CD4-positive, CD25-positive, alpha-beta regulatory T cell (primary cell): ENCODE results near the gene C20orf202. TPM values are rescaled to one million over a fixed set of nuclear protein-coding genes. Genes with fewer than 3 reads are reported as not detected.
A peak's percentile ranks its signal among the peaks of the same experiment; 100 is the strongest.

Experiments
- ATAC-seq, 2 donors: fragments of 150-1000 bp; cut with Tn5 transposase; one replicate each; pipeline ENCODE4 v1.10.0; 2021; ENCODE audit warnings: low read depth in 2 of 2, moderate number of reproducible peaks in 2 of 2, moderate library complexity in 1 of 2
- DNase-seq, 3 donors: peaks; one replicate each; pipeline versions ENCODE4 v3.0.0 to v3.0.0-alpha.2; 2012 to 2022; ENCODE audit warnings: mixed read lengths in 1 of 3
- H3K27ac ChIP-seq: one replicate; pipeline ENCODE4 v1.7.0; 2013; ENCODE audit warnings: mild to moderate bottlenecking, low read length; ENCODE audit not compliant: insufficient read depth, poor library complexity, severe bottlenecking
- H3K27me3 ChIP-seq: one replicate; pipeline ENCODE4 v1.7.0; 2013; ENCODE audit warnings: low read length; ENCODE audit not compliant: control insufficient read depth, insufficient read depth
- H3K36me3 ChIP-seq: one replicate; pipeline ENCODE4 v1.7.0; 2013; ENCODE audit warnings: mild to moderate bottlenecking, low read length, moderate library complexity; ENCODE audit not compliant: control insufficient read depth, insufficient read depth
- H3K4me1 ChIP-seq: 2 replicates; pipeline ENCODE4 v1.7.0; 2013; ENCODE audit warnings: mild to moderate bottlenecking, low read length; ENCODE audit not compliant: insufficient read depth, control insufficient read depth, poor library complexity, severe bottlenecking
- H3K4me3 ChIP-seq: one replicate; pipeline ENCODE4 v1.7.0; 2013; ENCODE audit warnings: low read depth, mild to moderate bottlenecking, low read length, moderate library complexity
- H3K9me3 ChIP-seq, 2 experiments: 1 replicate in 1 of 2; 2 replicates in 1 of 2; pipeline ENCODE4 v1.7.0; 2013; ENCODE audit warnings: low read length in 2 of 2, mild to moderate bottlenecking in 1 of 2, moderate library complexity in 1 of 2; ENCODE audit not compliant: control insufficient read depth in 2 of 2
- H3K27ac Mint-ChIP-seq, 3 donors: one replicate each; pipeline ENCODE4 v1.8.0; 2020 to 2022; ENCODE audit warnings: mild to moderate bottlenecking in 3 of 3, mixed read lengths in 3 of 3, moderate library complexity in 2 of 3
- H3K27me3 Mint-ChIP-seq: one replicate; pipeline ENCODE4 v1.8.0; 2022; ENCODE audit warnings: mild to moderate bottlenecking, mixed read lengths
- H3K36me3 Mint-ChIP-seq: one replicate; pipeline ENCODE4 v1.8.0; 2020; ENCODE audit warnings: mixed read lengths
- H3K4me1 Mint-ChIP-seq, 4 donors: one replicate each; pipeline ENCODE4 v1.8.0; 2020 to 2022; ENCODE audit warnings: mixed read lengths in 4 of 4, mild to moderate bottlenecking in 1 of 4
- H3K4me3 Mint-ChIP-seq, 4 donors: one replicate each; pipeline ENCODE4 v1.8.0; 2020 to 2022; ENCODE audit warnings: mild to moderate bottlenecking in 4 of 4, mixed read lengths in 4 of 4, moderate library complexity in 3 of 4
- H3K9me3 Mint-ChIP-seq, 7 donors: one replicate each; pipeline ENCODE4 v1.8.0; 2020 to 2022; ENCODE audit warnings: mixed read lengths in 7 of 7, mild to moderate bottlenecking in 3 of 7, moderate library complexity in 2 of 7
- polyA plus RNA-seq, 4 donors: library from polyadenylated mRNA; unstranded; fragments of 300-500 nt; fragmentation: Illumina TruSeq; gene quantifications; one replicate each; pipeline ENCODE4 v1.2.3, GENCODE V29; 2021
- total RNA-seq: library from RNA; stranded (reverse); gene quantifications from one replicate; pipeline ENCODE4 v1.2.3, GENCODE V29; 2022

The C20orf202 gene
- total and polyA plus RNA-seq, 5 donors from 2014 or later, result 0.39 TPM; not detected in 4

- Mint-ChIP-seq H3K36me3 (no peaks in the 10 kb centered on the region), H3K9me3 (no peaks in the 10 kb centered on the region), H3K4me1 (peaks cover 0 to 15% (median 8%) of the 10 kb centered on the region in 4 donors), H3K4me3 (peak within 1 kb of the TSS; percentile 49 to 75 (median 69)), H3K27me3 (peaks cover 37% of the 10 kb centered on the region), H3K27ac (peak within 1 kb of the TSS in 1 of 3 donors; percentile 79)
- Histone ChIP-seq H3K9me3 (no peaks in the 10 kb centered on the region), H3K27me3 (peaks cover 11% of the 10 kb centered on the region), H3K27ac (no peak within 1 kb of the TSS), H3K4me3 (no peak within 1 kb of the TSS), H3K36me3 (no peaks in the 10 kb centered on the region), H3K4me1 (peaks cover 9% of the 10 kb centered on the region)
- DNase-seq, result no peak
- ATAC-seq, result no peak
These were observed 18.5 kb upstream of the C20orf202 start, which contains the start of gene TMEM74B for GRCh38 chr20:1184638-1185315. TSS of gene TMEM74B (minus strand) at chr20:1184981. CDS start at chr20:1183801, 1,180 bp downstream.

- H3K36me3 Mint-ChIP-seq, result no peaks in the 10 kb centered on the region
- Histone ChIP-seq H3K4me1 (peaks cover 9% of the 10 kb centered on the region), H3K27me3 (peaks cover 11% of the 10 kb centered on the region), H3K36me3 (no peaks in the 10 kb centered on the region), H3K9me3 (no peaks in the 10 kb centered on the region), H3K4me3 (no peak overlapping the region), H3K27ac (no peak overlapping the region)
- H3K27me3 Mint-ChIP-seq, result peaks cover 37% of the 10 kb centered on the region
- H3K9me3 Mint-ChIP-seq, result no peaks in the 10 kb centered on the region
- H3K4me1 Mint-ChIP-seq, result peaks cover 0 to 15% (median 8%) of the 10 kb centered on the region in 4 donors
- H3K27ac Mint-ChIP-seq, result no peak overlapping the region
- DNase-seq (no peak), ATAC-seq (no peak)
- no peak overlapping the region for H3K4me3 Mint-ChIP-seq
These were observed 17.9 kb upstream of the C20orf202 start for GRCh38 chr20:1185316-1185741.

- ATAC-seq, result peak; percentile 25 to 46
- peaks cover 37% of the 10 kb centered on the region for H3K27me3 Mint-ChIP-seq
- no peak overlapping the region for H3K27ac ChIP-seq
- H3K4me3 ChIP-seq, result no peak overlapping the region
- H3K9me3 ChIP-seq, result no peaks in the 10 kb centered on the region
- H3K4me1 Mint-ChIP-seq, result peaks cover 0 to 15% (median 8%) of the 10 kb centered on the region in 4 donors
- no peaks in the 10 kb centered on the region for H3K36me3 Mint-ChIP-seq
- H3K4me1 ChIP-seq, result peaks cover 9% of the 10 kb centered on the region
- H3K27ac Mint-ChIP-seq, result no peak overlapping the region
- peak in 2 of 3 donors; percentile 20 to 59 for DNase-seq
- no peaks in the 10 kb centered on the region for H3K9me3 Mint-ChIP-seq
- peaks cover 12% of the 10 kb centered on the region for H3K27me3 ChIP-seq
- peak overlapping the region in 3 of 4 donors; percentile 16 to 72 (median 64) for H3K4me3 Mint-ChIP-seq
- no peaks in the 10 kb centered on the region for H3K36me3 ChIP-seq
These were observed 17.4 kb upstream of the C20orf202 start for GRCh38 chr20:1185790-1186334.

- Histone ChIP-seq H3K27me3 (peaks cover 13% of the 10 kb centered on the region), H3K27ac (no peak overlapping the region), H3K4me1 (peaks cover 9% of the 10 kb centered on the region), H3K4me3 (no peak overlapping the region), H3K9me3 (no peaks in the 10 kb centered on the region), H3K36me3 (no peaks in the 10 kb centered on the region)
- Mint-ChIP-seq H3K4me1 (peaks cover 0 to 15% (median 8%) of the 10 kb centered on the region in 4 donors), H3K9me3 (no peaks in the 10 kb centered on the region), H3K27me3 (peaks cover 37% of the 10 kb centered on the region), H3K36me3 (no peaks in the 10 kb centered on the region), H3K27ac (no peak overlapping the region), H3K4me3 (peak overlapping the region in 1 of 4 donors; percentile 64)
- ATAC-seq (no peak), DNase-seq (no peak)
These were observed 16.8 kb upstream of the C20orf202 start for GRCh38 chr20:1186367-1186991.

- Histone ChIP-seq H3K4me1 (peaks cover 9% of the 10 kb centered on the region), H3K4me3 (no peak overlapping the region), H3K27me3 (peaks cover 13% of the 10 kb centered on the region), H3K9me3 (no peaks in the 10 kb centered on the region), H3K27ac (no peak overlapping the region), H3K36me3 (no peaks in the 10 kb centered on the region)
- peaks cover 0 to 15% (median 6%) of the 10 kb centered on the region in 4 donors for H3K4me1 Mint-ChIP-seq
- no peak overlapping the region for H3K27ac Mint-ChIP-seq
- peaks cover 27% of the 10 kb centered on the region for H3K27me3 Mint-ChIP-seq
- no peaks in the 10 kb centered on the region for H3K36me3 Mint-ChIP-seq
- ATAC-seq (no peak), DNase-seq (no peak)
- H3K9me3 Mint-ChIP-seq, result no peaks in the 10 kb centered on the region
- no peak overlapping the region for H3K4me3 Mint-ChIP-seq
These were observed 15.6 kb upstream of the C20orf202 start for GRCh38 chr20:1187605-1188171.

- Histone ChIP-seq H3K4me1 (peaks cover 9% of the 10 kb centered on the region), H3K27me3 (peaks cover 13% of the 10 kb centered on the region), H3K9me3 (no peaks in the 10 kb centered on the region), H3K36me3 (no peaks in the 10 kb centered on the region), H3K27ac (no peak overlapping the region), H3K4me3 (no peak overlapping the region)
- Mint-ChIP-seq H3K27ac (no peak overlapping the region), H3K9me3 (no peaks in the 10 kb centered on the region), H3K27me3 (peaks cover 24% of the 10 kb centered on the region), H3K36me3 (no peaks in the 10 kb centered on the region), H3K4me3 (no peak overlapping the region), H3K4me1 (peaks cover 0 to 13% (median 6%) of the 10 kb centered on the region in 4 donors)
- ATAC-seq (no peak), DNase-seq (no peak)
These were observed 14.9 kb upstream of the C20orf202 start for GRCh38 chr20:1188347-1188746.

- Histone ChIP-seq H3K27me3 (peaks cover 5% of the 10 kb centered on the region), H3K4me1 (peaks cover 4% of the 10 kb centered on the region), H3K9me3 (no peaks in the 10 kb centered on the region), H3K4me3 (no peak overlapping the region), H3K36me3 (no peaks in the 10 kb centered on the region), H3K27ac (no peak overlapping the region)
- Mint-ChIP-seq H3K4me3 (peak overlapping the region in 2 of 4 donors; percentile 10), H3K9me3 (no peaks in the 10 kb centered on the region), H3K27ac (no peak overlapping the region), H3K36me3 (no peaks in the 10 kb centered on the region), H3K4me1 (peaks cover 0 to 5% (median under 1%) of the 10 kb centered on the region in 4 donors), H3K27me3 (peaks cover 12% of the 10 kb centered on the region)
- ATAC-seq (no peak), DNase-seq (no peak)
These were observed 13.4 kb upstream of the C20orf202 start for GRCh38 chr20:1189827-1190226.
